ENCODE results near the gene SUPT20HL2. TPM values are rescaled to one million over a fixed set of nuclear protein-coding genes. Genes with fewer than 3 reads are reported as not detected.

The SUPT20HL2 gene
- total and polyA plus RNA-seq, 2 of the 8 experiments (the other 6 are each of a cell fraction or from before 2014, with no cell fraction given): not detected

DNA sequence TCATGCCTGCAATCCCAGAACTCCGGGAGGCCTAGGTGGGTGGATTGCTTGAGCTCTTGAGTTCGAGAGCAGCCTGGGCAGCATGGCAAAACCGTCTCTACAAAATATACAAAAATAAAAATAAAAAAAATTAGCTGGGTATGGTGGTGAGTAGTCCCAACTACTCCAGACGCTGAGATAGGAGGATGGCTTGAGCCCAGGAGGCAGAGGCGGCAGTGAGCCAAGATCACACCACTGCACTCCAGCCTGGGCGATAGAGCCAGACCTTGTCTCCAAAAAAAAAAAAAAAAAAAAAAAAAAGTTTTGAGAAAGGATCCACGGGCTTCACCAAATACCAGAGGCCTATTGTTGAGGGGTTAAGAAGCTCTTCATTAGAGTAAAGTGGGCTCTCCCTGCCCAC, 8.0 kb downstream of the SUPT20HL2 start (continued):
- TF ChIP-seq, protein P1, sequence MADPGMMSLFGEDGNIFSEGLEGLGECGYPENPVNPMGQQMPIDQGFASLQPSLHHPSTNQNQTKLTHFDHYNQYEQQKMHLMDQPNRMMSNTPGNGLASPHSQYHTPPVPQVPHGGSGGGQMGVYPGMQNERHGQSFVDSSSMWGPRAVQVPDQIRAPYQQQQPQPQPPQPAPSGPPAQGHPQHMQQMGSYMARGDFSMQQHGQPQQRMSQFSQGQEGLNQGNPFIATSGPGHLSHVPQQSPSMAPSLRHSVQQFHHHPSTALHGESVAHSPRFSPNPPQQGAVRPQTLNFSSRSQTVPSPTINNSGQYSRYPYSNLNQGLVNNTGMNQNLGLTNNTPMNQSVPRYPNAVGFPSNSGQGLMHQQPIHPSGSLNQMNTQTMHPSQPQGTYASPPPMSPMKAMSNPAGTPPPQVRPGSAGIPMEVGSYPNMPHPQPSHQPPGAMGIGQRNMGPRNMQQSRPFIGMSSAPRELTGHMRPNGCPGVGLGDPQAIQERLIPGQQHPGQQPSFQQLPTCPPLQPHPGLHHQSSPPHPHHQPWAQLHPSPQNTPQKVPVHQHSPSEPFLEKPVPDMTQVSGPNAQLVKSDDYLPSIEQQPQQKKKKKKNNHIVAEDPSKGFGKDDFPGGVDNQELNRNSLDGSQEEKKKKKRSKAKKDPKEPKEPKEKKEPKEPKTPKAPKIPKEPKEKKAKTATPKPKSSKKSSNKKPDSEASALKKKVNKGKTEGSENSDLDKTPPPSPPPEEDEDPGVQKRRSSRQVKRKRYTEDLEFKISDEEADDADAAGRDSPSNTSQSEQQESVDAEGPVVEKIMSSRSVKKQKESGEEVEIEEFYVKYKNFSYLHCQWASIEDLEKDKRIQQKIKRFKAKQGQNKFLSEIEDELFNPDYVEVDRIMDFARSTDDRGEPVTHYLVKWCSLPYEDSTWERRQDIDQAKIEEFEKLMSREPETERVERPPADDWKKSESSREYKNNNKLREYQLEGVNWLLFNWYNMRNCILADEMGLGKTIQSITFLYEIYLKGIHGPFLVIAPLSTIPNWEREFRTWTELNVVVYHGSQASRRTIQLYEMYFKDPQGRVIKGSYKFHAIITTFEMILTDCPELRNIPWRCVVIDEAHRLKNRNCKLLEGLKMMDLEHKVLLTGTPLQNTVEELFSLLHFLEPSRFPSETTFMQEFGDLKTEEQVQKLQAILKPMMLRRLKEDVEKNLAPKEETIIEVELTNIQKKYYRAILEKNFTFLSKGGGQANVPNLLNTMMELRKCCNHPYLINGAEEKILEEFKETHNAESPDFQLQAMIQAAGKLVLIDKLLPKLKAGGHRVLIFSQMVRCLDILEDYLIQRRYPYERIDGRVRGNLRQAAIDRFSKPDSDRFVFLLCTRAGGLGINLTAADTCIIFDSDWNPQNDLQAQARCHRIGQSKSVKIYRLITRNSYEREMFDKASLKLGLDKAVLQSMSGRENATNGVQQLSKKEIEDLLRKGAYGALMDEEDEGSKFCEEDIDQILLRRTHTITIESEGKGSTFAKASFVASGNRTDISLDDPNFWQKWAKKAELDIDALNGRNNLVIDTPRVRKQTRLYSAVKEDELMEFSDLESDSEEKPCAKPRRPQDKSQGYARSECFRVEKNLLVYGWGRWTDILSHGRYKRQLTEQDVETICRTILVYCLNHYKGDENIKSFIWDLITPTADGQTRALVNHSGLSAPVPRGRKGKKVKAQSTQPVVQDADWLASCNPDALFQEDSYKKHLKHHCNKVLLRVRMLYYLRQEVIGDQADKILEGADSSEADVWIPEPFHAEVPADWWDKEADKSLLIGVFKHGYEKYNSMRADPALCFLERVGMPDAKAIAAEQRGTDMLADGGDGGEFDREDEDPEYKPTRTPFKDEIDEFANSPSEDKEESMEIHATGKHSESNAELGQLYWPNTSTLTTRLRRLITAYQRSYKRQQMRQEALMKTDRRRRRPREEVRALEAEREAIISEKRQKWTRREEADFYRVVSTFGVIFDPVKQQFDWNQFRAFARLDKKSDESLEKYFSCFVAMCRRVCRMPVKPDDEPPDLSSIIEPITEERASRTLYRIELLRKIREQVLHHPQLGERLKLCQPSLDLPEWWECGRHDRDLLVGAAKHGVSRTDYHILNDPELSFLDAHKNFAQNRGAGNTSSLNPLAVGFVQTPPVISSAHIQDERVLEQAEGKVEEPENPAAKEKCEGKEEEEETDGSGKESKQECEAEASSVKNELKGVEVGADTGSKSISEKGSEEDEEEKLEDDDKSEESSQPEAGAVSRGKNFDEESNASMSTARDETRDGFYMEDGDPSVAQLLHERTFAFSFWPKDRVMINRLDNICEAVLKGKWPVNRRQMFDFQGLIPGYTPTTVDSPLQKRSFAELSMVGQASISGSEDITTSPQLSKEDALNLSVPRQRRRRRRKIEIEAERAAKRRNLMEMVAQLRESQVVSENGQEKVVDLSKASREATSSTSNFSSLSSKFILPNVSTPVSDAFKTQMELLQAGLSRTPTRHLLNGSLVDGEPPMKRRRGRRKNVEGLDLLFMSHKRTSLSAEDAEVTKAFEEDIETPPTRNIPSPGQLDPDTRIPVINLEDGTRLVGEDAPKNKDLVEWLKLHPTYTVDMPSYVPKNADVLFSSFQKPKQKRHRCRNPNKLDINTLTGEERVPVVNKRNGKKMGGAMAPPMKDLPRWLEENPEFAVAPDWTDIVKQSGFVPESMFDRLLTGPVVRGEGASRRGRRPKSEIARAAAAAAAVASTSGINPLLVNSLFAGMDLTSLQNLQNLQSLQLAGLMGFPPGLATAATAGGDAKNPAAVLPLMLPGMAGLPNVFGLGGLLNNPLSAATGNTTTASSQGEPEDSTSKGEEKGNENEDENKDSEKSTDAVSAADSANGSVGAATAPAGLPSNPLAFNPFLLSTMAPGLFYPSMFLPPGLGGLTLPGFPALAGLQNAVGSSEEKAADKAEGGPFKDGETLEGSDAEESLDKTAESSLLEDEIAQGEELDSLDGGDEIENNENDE (IDR thresholded peaks at IDR 0.05; ENCODE audit: insufficient replicate concordance, low read length): no peak
- TF ChIP-seq BRCA1 (IDR thresholded peaks at IDR 0.05; ENCODE audit: low read depth, low read length) (no peak), TBP (IDR thresholded peaks at IDR 0.05; ENCODE audit: low read depth, low read length) (no peak), EGR1 (IDR thresholded peaks at IDR 0.05; ENCODE audit: borderline replicate concordance, low read depth, low read length) (no peak)
- TF ChIP-seq, protein P2, sequence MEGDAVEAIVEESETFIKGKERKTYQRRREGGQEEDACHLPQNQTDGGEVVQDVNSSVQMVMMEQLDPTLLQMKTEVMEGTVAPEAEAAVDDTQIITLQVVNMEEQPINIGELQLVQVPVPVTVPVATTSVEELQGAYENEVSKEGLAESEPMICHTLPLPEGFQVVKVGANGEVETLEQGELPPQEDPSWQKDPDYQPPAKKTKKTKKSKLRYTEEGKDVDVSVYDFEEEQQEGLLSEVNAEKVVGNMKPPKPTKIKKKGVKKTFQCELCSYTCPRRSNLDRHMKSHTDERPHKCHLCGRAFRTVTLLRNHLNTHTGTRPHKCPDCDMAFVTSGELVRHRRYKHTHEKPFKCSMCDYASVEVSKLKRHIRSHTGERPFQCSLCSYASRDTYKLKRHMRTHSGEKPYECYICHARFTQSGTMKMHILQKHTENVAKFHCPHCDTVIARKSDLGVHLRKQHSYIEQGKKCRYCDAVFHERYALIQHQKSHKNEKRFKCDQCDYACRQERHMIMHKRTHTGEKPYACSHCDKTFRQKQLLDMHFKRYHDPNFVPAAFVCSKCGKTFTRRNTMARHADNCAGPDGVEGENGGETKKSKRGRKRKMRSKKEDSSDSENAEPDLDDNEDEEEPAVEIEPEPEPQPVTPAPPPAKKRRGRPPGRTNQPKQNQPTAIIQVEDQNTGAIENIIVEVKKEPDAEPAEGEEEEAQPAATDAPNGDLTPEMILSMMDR (IDR thresholded peaks at IDR 0.05; ENCODE audit: control extremely low read depth in 1 of 3, insufficient read depth in 1 of 3, low read depth in 1 of 3, low read length in 3 of 3): no peak
